OCI-LY1 (cell line): ENCODE data around the gene CDK13.

Experiments
- H2AFZ ChIP-seq: fragments of 200-600 bp; sonication (generic), shearing (Covaris generic); 2 replicates; pipeline ENCODE4 v1.6.0; 2014; ENCODE audit warnings: antibody characterized with exemption, mild to moderate bottlenecking, low read length
- H3F3A ChIP-seq: fragments of 200-600 bp; sonication (generic), shearing (Covaris generic); 2 replicates; pipeline ENCODE4 v1.6.0; 2014; ENCODE audit warnings: mild to moderate bottlenecking, antibody characterized with exemption, low read length, moderate library complexity; ENCODE audit not compliant: insufficient read depth
- H3K27ac ChIP-seq: fragments of 200-600 bp; sonication (generic); 2 replicates; pipeline ENCODE4 v1.5.1; 2014; ENCODE audit warnings: low read length, mixed run types, mild to moderate bottlenecking, low read depth; ENCODE audit not compliant: poor library complexity, severe bottlenecking
- H3K27me3 ChIP-seq: fragments of 200-600 bp; sonication (generic); 2 replicates; pipeline ENCODE4 v1.6.0; 2014; ENCODE audit warnings: antibody characterized with exemption, mild to moderate bottlenecking, low read length, moderate library complexity; ENCODE audit not compliant: insufficient read depth
- H3K36me3 ChIP-seq: fragments of 200-600 bp; sonication (generic); 2 replicates; pipeline ENCODE4 v1.6.1; 2014; ENCODE audit warnings: mild to moderate bottlenecking, antibody characterized with exemption, low read length, moderate library complexity, mixed read lengths; ENCODE audit not compliant: insufficient read depth
- H3K4me1 ChIP-seq: fragments of 200-600 bp; sonication (generic); 2 replicates; pipeline ENCODE4 v1.5.1; 2014; ENCODE audit warnings: mild to moderate bottlenecking, low read length, moderate library complexity; ENCODE audit not compliant: insufficient read depth, severe bottlenecking
- H3K4me2 ChIP-seq: fragments of 200-600 bp; sonication (generic), shearing (Covaris generic); 2 replicates; pipeline ENCODE4 v1.6.1; 2014; ENCODE audit warnings: low read length
- H3K4me3 ChIP-seq: fragments of 200-600 bp; sonication (generic); 2 replicates; pipeline ENCODE4 v1.5.1; 2014; ENCODE audit warnings: low read length, low read depth, mild to moderate bottlenecking, mixed read lengths; ENCODE audit not compliant: poor library complexity, severe bottlenecking
- H3K79me2 ChIP-seq: fragments of 200-600 bp; shearing (Covaris generic); 2 replicates; pipeline ENCODE4 v1.6.1; 2016; ENCODE audit warnings: mixed run types, low read length, mixed read lengths; ENCODE audit not compliant: insufficient read depth
- H3K9ac ChIP-seq: fragments of 200-600 bp; sonication (generic), shearing (Covaris generic); 2 replicates; pipeline ENCODE4 v1.6.1; 2014; ENCODE audit warnings: mild to moderate bottlenecking, low read length, mixed read lengths
- H3K9me2 ChIP-seq: fragments of 200-600 bp; sonication (generic), shearing (Covaris generic); 2 replicates; pipeline ENCODE4 v1.6.1; 2014; ENCODE audit warnings: low read depth, mild to moderate bottlenecking, low read length, mixed read lengths
- H3K9me3 ChIP-seq: fragments of 200-600 bp; shearing (Covaris generic); 2 replicates; pipeline ENCODE4 v1.6.1; 2014; ENCODE audit warnings: low read length, mixed read lengths
- H4K20me1 ChIP-seq: fragments of 200-600 bp; sonication (generic), shearing (Covaris generic); 2 replicates; pipeline ENCODE4 v1.6.0; 2016; ENCODE audit warnings: mild to moderate bottlenecking, low read length; ENCODE audit not compliant: insufficient read depth
- CTCF ChIP-seq: fragments of 200-600 bp; sonication (generic), shearing (Covaris generic); IDR thresholded peaks from 2 replicates; pipeline ENCODE4 v1.5.1; 2017; ENCODE audit warnings: mild to moderate bottlenecking, antibody characterized with exemption, low read length, moderate library complexity, mixed read lengths
- EZH2 ChIP-seq: fragments of 200-600 bp; sonication (generic), shearing (Covaris generic); IDR thresholded peaks from 2 replicates; pipeline ENCODE4 v1.8.0; 2017; ENCODE audit warnings: borderline replicate concordance, mixed run types, mild to moderate bottlenecking, antibody characterized with exemption, low read length, moderate library complexity, mixed read lengths

CDK13 gene

GRCh38 chr7:39924122-39924521 lies 25.9 kb upstream of the CDK13 start:
- H3K9me2 ChIP-seq: no peaks in the 10 kb centered on the region
- H3K4me3 ChIP-seq: no peak overlapping the region
- H3K27me3 ChIP-seq: no peaks in the 10 kb centered on the region; the same call in 1 of the 2 replicates
- TF ChIP-seq CTCF: no peak
- no peak for TF ChIP-seq EZH2
- no peaks in the 10 kb centered on the region for H4K20me1 ChIP-seq
- H3K27ac ChIP-seq: no peak overlapping the region
- no peak overlapping the region for H2AFZ ChIP-seq
- no peaks in the 10 kb centered on the region for H3F3A ChIP-seq
- H3K36me3 ChIP-seq: no peaks in the 10 kb centered on the region
- no peak overlapping the region for H3K4me2 ChIP-seq
- H3K79me2 ChIP-seq: no peaks in the 10 kb centered on the region
- H3K9ac ChIP-seq: no peak overlapping the region
- no peaks in the 10 kb centered on the region for H3K9me3 ChIP-seq
- no peaks in the 10 kb centered on the region for H3K4me1 ChIP-seq

- H3K4me2 ChIP-seq: no peak overlapping the region
- no peak overlapping the region for H3K27ac ChIP-seq
- H3K27me3 ChIP-seq: no peaks in the 10 kb centered on the region; the same call in 1 of the 2 replicates
- no peak overlapping the region for H3K9ac ChIP-seq
- H4K20me1 ChIP-seq: no peaks in the 10 kb centered on the region
- no peaks in the 10 kb centered on the region for H3K36me3 ChIP-seq
- no peaks in the 10 kb centered on the region for H3K4me1 ChIP-seq
- H3F3A ChIP-seq: no peaks in the 10 kb centered on the region
- H2AFZ ChIP-seq: no peak overlapping the region
- no peak overlapping the region for H3K4me3 ChIP-seq
- TF ChIP-seq CTCF: no peak
- TF ChIP-seq EZH2: no peak
- H3K79me2 ChIP-seq: no peaks in the 10 kb centered on the region
- no peaks in the 10 kb centered on the region for H3K9me3 ChIP-seq
- H3K9me2 ChIP-seq: no peaks in the 10 kb centered on the region
Measured at GRCh38 chr7:39926111-39926510, 23.9 kb upstream of the CDK13 start.

- TF ChIP-seq EZH2 (no peak), CTCF (no peak)
- no peaks in the 10 kb centered on the region; the same call in 1 of the 2 replicates for H3K27me3 ChIP-seq
- no peak overlapping the region for H3K27ac ChIP-seq
- H3K79me2 ChIP-seq: no peaks in the 10 kb centered on the region
- H3K9ac ChIP-seq: no peak overlapping the region
- H2AFZ ChIP-seq: no peak overlapping the region
- no peaks in the 10 kb centered on the region for H4K20me1 ChIP-seq
- H3K4me2 ChIP-seq: no peak overlapping the region
- H3K36me3 ChIP-seq: no peaks in the 10 kb centered on the region
- H3K9me3 ChIP-seq: no peaks in the 10 kb centered on the region
- H3K4me3 ChIP-seq: no peak overlapping the region
- no peaks in the 10 kb centered on the region for H3K9me2 ChIP-seq
- H3F3A ChIP-seq: no peaks in the 10 kb centered on the region
- no peaks in the 10 kb centered on the region for H3K4me1 ChIP-seq
Measured at GRCh38 chr7:39927018-39927417, 23.0 kb upstream of the CDK13 start.
